GM12878 (cell line): ENCODE data around the gene GIMAP4. TPM values are rescaled to one million over a fixed set of nuclear protein-coding genes. Genes with fewer than 3 reads are reported as not detected.

Experiments used
- ATAC-seq: fragments of 200-7000 bp; cut with Tn5 transposase; 3 replicates; pipeline ENCODE4 v1.9.1; 2020; ENCODE audit warnings: mild to moderate bottlenecking, moderate library complexity
- BruUV-seq: library from RNA; stranded (reverse); fragments of 400-500 nt; replicated peaks from 2 replicates; lab custom pipeline; 2021; lab: Mats Ljungman, UMichigan
- CTCF ChIA-PET: fragments of 300-600 bp; sonication (Branson Sonifier 250); formaldehyde crosslinking; extraction: SDS; loops from one replicate; lab custom pipeline; 2021; ENCODE audit warnings: inconsistent platforms; lab: Yijun Ruan, JAX
- POLR2A ChIA-PET: fragments of 350-600 bp; formaldehyde crosslinking; extraction: SDS; loops from one replicate; lab custom pipeline; 2021; ENCODE audit warnings: inconsistent platforms; lab: Charles Lee
- RAD21 ChIA-PET: fragments of 300-600 bp; sonication (Branson Sonifier 250); formaldehyde crosslinking; loops from one replicate; lab custom pipeline; 2023; ENCODE audit warnings: antibody characterized with exemption; ENCODE audit not compliant: unreplicated experiment; lab: Charles Lee
- SMC1A ChIA-PET: fragments of 300-600 bp; sonication (Branson Sonifier 250); formaldehyde crosslinking; loops from one replicate; lab custom pipeline; 2023; ENCODE audit not compliant: unreplicated experiment, uncharacterized antibody; lab: Charles Lee
- DNase-seq: peaks from one replicate; pipeline ENCODE4 v3.0.0-alpha.2; 2011; ENCODE audit warnings: low read depth, low spot score
- FAIRE-seq: peaks from 3 replicates; lab custom pipeline; 2011; peaks lifted over from hg19 to GRCh38; lab: Jason Lieb, UNC
- H2AFZ ChIP-seq: 2 replicates; pipeline ENCODE4 v1.6.0; 2011; ENCODE audit warnings: low read depth, low read length, control low read depth; ENCODE audit not compliant: control insufficient read depth
- H3K27ac ChIP-seq: 2 replicates; pipeline ENCODE4 v1.5.1; 2011; ENCODE audit warnings: control low read depth; ENCODE audit not compliant: control insufficient read depth, insufficient read depth
- H3K27me3 ChIP-seq, 2 experiments: replicated peaks in 1 of 2; 2 replicates each; pipeline versions ENCODE4 v1.6.0 to v1.6.1; 2011; ENCODE audit warnings: low read length in 1 of 2; ENCODE audit not compliant: control insufficient read depth in 2 of 2, insufficient read depth in 2 of 2
- H3K36me3 ChIP-seq, 2 experiments: 2 replicates each; pipeline ENCODE4 v1.5.1; 2011; ENCODE audit warnings: low read length in 1 of 2; ENCODE audit not compliant: control insufficient read depth in 2 of 2, insufficient read depth in 2 of 2
- H3K4me1 ChIP-seq: 2 replicates; pipeline ENCODE4 v1.6.1; 2011; ENCODE audit warnings: mild to moderate bottlenecking, low read length, moderate library complexity, mixed read lengths; ENCODE audit not compliant: control insufficient read depth, insufficient read depth
- H3K4me2 ChIP-seq: 2 replicates; pipeline ENCODE4 v1.6.0; 2011; ENCODE audit warnings: control low read depth; ENCODE audit not compliant: control insufficient read depth, insufficient read depth
- H3K4me3 ChIP-seq: fragments of 200-600 bp; sonication (generic); 2 replicates; pipeline ENCODE4 v1.5.1; 2016
- H3K79me2 ChIP-seq: 2 replicates; pipeline ENCODE4 v1.6.0; 2011; ENCODE audit warnings: low read length; ENCODE audit not compliant: control insufficient read depth, insufficient read depth
- H3K9ac ChIP-seq: 2 replicates; pipeline ENCODE4 v1.8.0; 2011; ENCODE audit warnings: low read length, control low read depth, mixed read lengths; ENCODE audit not compliant: control insufficient read depth, insufficient read depth
- H3K9me3 ChIP-seq: replicated peaks from 3 replicates; pipeline ENCODE4 v1.5.1; 2011; ENCODE audit warnings: mild to moderate bottlenecking, low read length; ENCODE audit not compliant: control insufficient read depth, insufficient read depth
- H4K20me1 ChIP-seq: 2 replicates; pipeline ENCODE4 v1.6.0; 2011; ENCODE audit not compliant: control insufficient read depth, insufficient read depth
- CREM ChIP-seq: IDR thresholded peaks from 2 replicates; pipeline ENCODE4 v1.6.1; 2014; ENCODE audit warnings: antibody characterized with exemption, low read depth
- IRF4 ChIP-seq: IDR thresholded peaks from 2 replicates; pipeline ENCODE4 v1.6.1; 2011; ENCODE audit warnings: low read depth, low read length
- RAD51 ChIP-seq: fragments of 450-650 bp; IDR thresholded peaks from 2 replicates; pipeline ENCODE4 v1.6.1; 2016; ENCODE audit warnings: moderate library complexity, mild to moderate bottlenecking, inconsistent platforms
- RFX5 ChIP-seq: IDR thresholded peaks from 2 replicates; pipeline ENCODE4 v1.6.1; 2011; ENCODE audit warnings: low read depth, low read length, improper control_type of control experiment
- SREBF2 ChIP-seq: IDR thresholded peaks from 2 replicates; pipeline ENCODE4 v1.6.1; 2012; ENCODE audit warnings: mild to moderate bottlenecking, low read length
- ZNF24 ChIP-seq: fragments of 450-650 bp; IDR thresholded peaks from 2 replicates; pipeline ENCODE4 v1.6.1; 2017; ENCODE audit warnings: antibody characterized with exemption, mild to moderate bottlenecking
- in situ Hi-C: fragments of 300-500 bp; cut with MboI; formaldehyde crosslinking; loops from 9 replicates; pipeline ENCODE4 v1.14.3; 2018; ENCODE audit warnings: mixed read lengths
- intact Hi-C: fragments of 100-400 bp; cut with micrococcal nuclease; formaldehyde crosslinking; loops from one replicate; pipeline ENCODE4 v1.14.2; 2022; ENCODE audit not compliant: unreplicated experiment
- polyA plus RNA-seq, 11 experiments: library from polyadenylated mRNA; depleted of rRNA in 4 of 11; unstranded in 6 of 11; stranded (reverse) in 5 of 11; fragments of >200 nt; fragmentation: Nextera tagmentation in 4 of 11; fragmentation: Illumina TruSeq in 1 of 11; extraction: Ambion mirVana in 4 of 11; extraction: Trizol in 1 of 11; gene quantifications; 1 replicate in 1 of 11; 2 replicates in 10 of 11; pipeline versions ENCODE4 v1.2.1 to v1.2.3, GENCODE V29; 2011 to 2016; ENCODE audit warnings: inconsistent platforms in 2 of 11, missing spikeins in 2 of 11, low read depth in 1 of 11
- total RNA-seq, 4 experiments: library from RNA; depleted of rRNA in 3 of 4; stranded (reverse); fragments of >200 nt in 3 of 4; fragmentation: Illumina TruSeq in 1 of 4; extraction: Trizol in 1 of 4; gene quantifications; 2 replicates each; pipeline versions ENCODE4 v1.2.1 to v1.2.3, GENCODE V29; 2013 to 2021
- TF ChIP-seq, protein P1 (sequence below): fragments of 450-650 bp; IDR thresholded peaks from 2 replicates; pipeline ENCODE4 v1.6.1; 2018; ENCODE audit warnings: borderline replicate concordance, mild to moderate bottlenecking; ENCODE audit not compliant: partially characterized antibody

The GIMAP4 gene
- total and polyA plus RNA-seq, 10 of the 15 experiments (the other 5 are each of a cell fraction or from before 2014, with no cell fraction given): 0.06 to 1.5 (median 0.32) TPM; not detected in 1

DNA sequence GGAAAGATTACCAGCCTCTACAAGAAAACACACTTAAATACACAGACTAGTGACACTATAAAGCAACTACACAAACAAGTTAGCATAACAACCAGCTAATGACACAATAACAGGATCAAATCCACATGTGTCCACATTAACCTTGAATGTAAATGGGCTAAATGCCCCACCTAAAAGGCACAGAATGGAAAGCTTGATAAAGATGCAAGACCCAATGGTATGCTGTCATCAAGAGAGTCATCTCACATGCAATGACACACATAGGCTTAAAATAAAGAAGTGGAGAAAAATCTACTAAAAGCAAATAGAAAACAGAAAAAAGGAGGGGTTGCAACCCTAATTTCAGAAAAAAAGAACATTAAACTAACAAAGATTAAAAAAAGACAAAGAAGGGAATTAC is 14.0 kb upstream of the GIMAP4 start:
- no TSS peak for BruUV-seq
- Histone ChIP-seq H3K4me2 (no peak overlapping the region), H3K4me1 (no peaks in the 10 kb centered on the region), H3K36me3 (no peaks in the 10 kb centered on the region), H4K20me1 (no peaks in the 10 kb centered on the region), H3K9me3 (no peaks in the 10 kb centered on the region; the same call in 1 of the 3 replicates), H3K79me2 (no peaks in the 10 kb centered on the region), H2AFZ (no peak overlapping the region), H3K9ac (no peak overlapping the region), H3K27ac (no peak overlapping the region), H3K4me3 (no peak overlapping the region), H3K27me3 (no peaks in the 10 kb centered on the region)
- TF ChIP-seq RFX5 (no peak), RAD51 (no peak), IRF4 (no peak), SREBF2 (no peak), CREM (no peak), ZNF24 (no peak)
- TF ChIP-seq, protein P1, sequence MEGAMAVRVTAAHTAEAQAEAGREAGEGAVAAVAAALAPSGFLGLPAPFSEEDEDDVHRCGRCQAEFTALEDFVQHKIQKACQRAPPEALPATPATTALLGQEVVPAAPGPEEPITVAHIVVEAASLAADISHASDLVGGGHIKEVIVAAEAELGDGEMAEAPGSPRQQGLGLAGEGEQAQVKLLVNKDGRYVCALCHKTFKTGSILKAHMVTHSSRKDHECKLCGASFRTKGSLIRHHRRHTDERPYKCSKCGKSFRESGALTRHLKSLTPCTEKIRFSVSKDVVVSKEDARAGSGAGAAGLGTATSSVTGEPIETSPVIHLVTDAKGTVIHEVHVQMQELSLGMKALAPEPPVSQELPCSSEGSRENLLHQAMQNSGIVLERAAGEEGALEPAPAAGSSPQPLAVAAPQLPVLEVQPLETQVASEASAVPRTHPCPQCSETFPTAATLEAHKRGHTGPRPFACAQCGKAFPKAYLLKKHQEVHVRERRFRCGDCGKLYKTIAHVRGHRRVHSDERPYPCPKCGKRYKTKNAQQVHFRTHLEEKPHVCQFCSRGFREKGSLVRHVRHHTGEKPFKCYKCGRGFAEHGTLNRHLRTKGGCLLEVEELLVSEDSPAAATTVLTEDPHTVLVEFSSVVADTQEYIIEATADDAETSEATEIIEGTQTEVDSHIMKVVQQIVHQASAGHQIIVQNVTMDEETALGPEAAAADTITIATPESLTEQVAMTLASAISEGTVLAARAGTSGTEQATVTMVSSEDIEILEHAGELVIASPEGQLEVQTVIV: no peak
- ChIA-PET SMC1A (interaction anchor here (1.6 kb wide), 1 partner anchor 9 kb away, joined by 6 read pairs; no protein-coding TSS in a partner anchor), POLR2A (no interaction called here), RAD21 (interaction anchor here (1.0 kb wide), 1 partner anchor 180 kb away, joined by 3 read pairs; no protein-coding TSS in a partner anchor), CTCF (interaction anchor here (1.2 kb wide), 1 partner anchor 203 kb away, joined by 4 read pairs; no protein-coding TSS in a partner anchor)
- FAIRE-seq (no peak), DNase-seq (no peak), ATAC-seq (no peak)
- intact Hi-C loops (no loop called here), in situ Hi-C loops (no loop called here)
